Measurements from ENCODE around the gene SMIM38.
"Not testable (repeated sequence)": the region's sequence is repeated elsewhere in the genome, so short reads cannot be mapped to it uniquely, and the experiment has no call there.

The SMIM38 gene

DNA sequence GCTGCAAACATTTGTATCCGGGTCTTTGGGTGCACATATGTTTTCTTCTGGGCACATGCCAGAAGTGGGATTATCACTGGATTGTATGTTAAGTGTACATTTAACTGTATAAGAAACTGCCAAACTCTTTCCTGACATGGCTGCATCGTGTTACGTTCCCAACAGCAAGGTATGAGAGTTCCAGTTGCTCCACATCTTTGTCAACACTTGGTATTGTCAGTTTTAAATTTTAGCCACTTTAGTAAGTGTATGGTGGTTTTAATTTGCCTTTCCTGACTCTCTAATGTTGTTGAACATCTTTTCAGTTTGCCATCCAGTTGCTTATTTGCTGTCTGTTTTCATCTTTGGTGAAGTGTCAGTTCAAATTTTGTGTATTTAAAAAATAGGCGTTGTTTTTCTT lies 22.5 kb upstream of the SMIM38 start:
- TF ChIP-seq, protein P1, sequence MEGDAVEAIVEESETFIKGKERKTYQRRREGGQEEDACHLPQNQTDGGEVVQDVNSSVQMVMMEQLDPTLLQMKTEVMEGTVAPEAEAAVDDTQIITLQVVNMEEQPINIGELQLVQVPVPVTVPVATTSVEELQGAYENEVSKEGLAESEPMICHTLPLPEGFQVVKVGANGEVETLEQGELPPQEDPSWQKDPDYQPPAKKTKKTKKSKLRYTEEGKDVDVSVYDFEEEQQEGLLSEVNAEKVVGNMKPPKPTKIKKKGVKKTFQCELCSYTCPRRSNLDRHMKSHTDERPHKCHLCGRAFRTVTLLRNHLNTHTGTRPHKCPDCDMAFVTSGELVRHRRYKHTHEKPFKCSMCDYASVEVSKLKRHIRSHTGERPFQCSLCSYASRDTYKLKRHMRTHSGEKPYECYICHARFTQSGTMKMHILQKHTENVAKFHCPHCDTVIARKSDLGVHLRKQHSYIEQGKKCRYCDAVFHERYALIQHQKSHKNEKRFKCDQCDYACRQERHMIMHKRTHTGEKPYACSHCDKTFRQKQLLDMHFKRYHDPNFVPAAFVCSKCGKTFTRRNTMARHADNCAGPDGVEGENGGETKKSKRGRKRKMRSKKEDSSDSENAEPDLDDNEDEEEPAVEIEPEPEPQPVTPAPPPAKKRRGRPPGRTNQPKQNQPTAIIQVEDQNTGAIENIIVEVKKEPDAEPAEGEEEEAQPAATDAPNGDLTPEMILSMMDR (IDR thresholded peaks at IDR 0.05; ENCODE audit: insufficient read depth, missing control alignments), result no peak
- DNase-seq (ENCODE audit: insufficient read length, low spot score), result no peak
- FAIRE-seq, result no peak

DNA sequence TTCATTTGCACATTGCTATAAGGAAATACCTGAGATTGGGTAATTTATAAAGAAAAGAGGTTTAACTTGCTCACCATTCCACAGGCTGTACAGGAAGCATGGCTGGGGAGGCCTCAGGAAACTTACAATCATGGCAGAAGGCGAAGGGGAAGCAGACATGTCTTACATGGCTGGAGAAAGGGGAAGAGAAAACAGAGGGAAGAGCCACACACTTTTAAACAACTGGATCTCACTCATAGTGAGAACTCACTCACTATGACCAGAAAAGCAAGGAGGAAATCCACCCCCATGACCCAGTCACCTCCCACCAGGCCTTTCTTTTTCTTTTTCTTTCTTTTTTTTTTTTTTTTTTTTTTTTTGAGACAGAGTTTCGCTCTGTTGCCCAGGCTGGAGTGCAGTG lies 21.6 kb upstream of the SMIM38 start:
- FAIRE-seq; DNase-seq (ENCODE audit: insufficient read length, low spot score): not testable (repeated sequence)

DNA sequence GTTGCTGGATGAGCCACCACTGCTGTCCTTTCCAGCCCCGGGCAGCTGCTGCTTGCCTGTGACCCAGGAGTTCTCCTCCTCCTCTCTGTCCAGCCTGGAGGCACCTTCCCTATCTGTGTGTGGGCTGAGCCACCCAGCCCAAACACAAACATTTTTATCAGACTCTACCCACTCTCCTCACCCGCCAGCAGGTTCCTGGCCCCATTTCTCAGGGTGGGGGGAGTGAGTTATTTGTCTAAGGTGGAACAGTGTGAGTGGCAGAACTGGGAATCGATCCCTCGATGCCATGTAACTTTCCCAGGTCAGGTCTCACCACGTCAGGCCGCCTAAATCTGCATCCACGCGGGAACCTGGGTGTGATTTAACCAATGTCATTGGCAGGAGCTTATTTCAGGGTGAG lies 20.8 kb upstream of the SMIM38 start:
- DNase-seq (ENCODE audit: insufficient read length, low spot score) (no peak), FAIRE-seq (no peak)
- TF ChIP-seq, protein P1 (IDR thresholded peaks at IDR 0.05; ENCODE audit: insufficient read depth, missing control alignments), result no peak

DNA sequence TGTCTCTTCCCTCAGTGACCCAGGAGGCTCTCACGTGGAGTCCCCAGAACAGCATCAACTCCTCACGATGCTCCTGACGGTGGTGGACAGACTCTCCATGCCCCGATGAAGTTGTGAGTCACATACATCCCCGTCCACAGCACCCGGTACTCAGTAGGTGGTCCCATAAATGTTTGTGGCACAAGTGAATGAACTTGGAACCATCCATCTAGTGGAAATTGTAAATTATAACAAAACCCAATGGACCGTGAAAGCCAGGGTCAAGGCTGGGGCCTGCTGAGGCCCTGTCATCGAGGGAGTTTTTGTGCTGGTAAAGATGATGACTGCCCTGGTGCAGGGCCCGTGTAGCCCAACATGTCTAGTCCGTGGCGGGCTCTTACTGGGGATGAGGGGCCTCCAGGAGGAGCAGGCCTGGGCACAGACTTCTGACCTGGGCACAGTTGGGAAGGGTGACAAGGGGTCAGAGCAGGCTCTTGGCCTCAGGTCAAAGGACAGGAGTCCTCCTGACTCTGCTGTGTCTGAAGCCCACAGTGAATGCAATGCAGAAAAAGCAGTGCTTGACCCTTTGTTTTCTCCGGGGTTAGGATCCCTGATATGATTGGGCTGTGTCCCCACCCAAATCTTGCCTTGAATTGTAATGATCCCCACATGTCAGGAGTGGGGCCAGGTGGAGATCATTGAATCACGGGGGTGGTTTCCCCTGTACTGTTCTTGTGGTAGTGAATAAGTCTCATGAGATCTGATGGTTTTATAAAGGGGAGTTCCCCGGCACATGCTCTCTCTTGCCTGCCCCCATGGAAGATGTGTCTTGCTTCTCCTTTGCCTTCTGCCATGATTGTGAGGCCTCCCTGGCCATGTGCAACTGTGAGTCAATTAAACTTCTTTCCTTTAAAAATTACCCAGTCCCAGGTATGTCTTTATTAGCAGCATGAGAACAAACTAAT lies 20.0 kb upstream of the SMIM38 start:
- no peak for DNase-seq (ENCODE audit: insufficient read length, low spot score)
- FAIRE-seq, result no peak
- TF ChIP-seq, protein P1 (IDR thresholded peaks at IDR 0.05; ENCODE audit: insufficient read depth, missing control alignments), result no peak

DNA sequence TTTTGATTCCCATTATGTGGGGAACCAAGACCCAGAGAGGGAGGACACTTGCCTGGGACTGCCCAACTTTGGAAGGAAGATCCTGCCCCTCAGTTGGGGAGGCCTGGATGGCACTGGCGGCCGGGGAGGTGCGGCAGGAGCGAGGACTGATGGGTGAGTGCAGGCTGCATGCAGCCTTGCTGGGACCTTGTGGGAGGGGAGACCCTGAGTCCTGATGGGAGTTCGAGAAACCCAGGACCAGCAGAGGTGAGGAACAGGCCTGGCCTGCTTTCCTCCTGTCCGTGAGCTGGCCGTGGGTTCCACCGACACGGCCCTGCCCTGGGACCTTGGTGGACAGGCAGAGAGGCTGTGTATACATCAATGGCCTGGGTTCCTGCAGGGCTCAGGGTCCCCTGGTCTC lies 19.3 kb upstream of the SMIM38 start:
- TF ChIP-seq, protein P1 (IDR thresholded peaks at IDR 0.05; ENCODE audit: insufficient read depth, missing control alignments), result no peak
- FAIRE-seq (no peak), DNase-seq (ENCODE audit: insufficient read length, low spot score) (no peak)

DNA sequence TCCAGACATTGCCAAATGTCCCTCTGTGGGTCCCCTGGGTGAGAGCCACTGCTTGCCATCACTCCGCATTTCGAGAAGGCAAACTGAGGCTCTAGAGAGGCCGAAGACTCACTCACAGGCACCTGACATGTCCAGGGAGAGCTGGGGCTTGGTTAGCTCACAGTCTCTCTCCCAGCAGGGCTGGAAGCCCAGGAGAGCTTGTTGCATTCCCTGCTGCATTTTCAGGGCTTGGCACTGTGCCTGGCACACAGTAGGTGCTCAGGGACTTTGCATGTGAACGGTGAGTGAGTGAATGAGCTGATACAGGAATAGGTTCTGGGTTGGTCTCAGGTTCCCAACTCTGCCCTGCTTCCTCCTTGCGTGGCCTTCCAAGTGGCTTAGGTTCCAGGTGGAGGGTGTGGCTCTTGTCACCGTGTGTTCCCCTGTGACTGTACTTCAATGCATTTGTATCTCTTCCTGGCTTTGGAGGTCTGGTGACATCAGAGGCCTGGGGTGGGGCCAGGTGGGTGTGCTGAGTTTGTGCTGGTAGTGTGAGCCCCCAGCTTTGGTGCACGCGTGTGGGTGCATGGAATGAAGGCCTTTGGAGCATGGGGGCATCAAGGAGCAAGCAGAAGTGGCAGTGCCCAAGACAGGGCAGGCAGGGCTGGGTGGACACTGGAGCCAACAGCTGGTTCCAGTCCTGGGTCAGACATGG lies 18.4 kb upstream of the SMIM38 start:
- TF ChIP-seq, protein P1 (IDR thresholded peaks at IDR 0.05; ENCODE audit: insufficient read depth, missing control alignments), result no peak
- DNase-seq (ENCODE audit: insufficient read length, low spot score), result no peak
- no peak for FAIRE-seq

DNA sequence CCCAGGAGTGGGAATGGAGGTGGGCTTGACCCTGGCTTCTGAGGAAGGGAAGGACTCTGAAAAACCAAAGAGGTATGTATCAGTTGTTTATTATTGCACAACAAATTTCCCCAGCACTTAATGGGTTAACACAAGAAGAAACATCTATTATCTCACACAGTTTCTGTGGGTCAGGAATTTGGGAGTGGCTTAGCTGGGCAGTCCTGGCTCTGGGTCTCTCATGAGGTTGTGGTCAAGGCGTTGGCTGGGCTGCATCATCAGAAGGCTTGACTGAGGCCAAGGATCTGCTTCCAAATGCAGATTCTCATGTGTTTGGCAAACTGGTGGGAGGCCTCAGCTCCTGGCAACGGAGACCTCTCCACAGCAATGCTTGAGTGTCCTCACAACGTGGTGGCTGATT lies 17.5 kb upstream of the SMIM38 start:
- DNase-seq (ENCODE audit: insufficient read length, low spot score) (no peak), FAIRE-seq (no peak)
- TF ChIP-seq, protein P1 (IDR thresholded peaks at IDR 0.05; ENCODE audit: insufficient read depth, missing control alignments), result no peak

DNA sequence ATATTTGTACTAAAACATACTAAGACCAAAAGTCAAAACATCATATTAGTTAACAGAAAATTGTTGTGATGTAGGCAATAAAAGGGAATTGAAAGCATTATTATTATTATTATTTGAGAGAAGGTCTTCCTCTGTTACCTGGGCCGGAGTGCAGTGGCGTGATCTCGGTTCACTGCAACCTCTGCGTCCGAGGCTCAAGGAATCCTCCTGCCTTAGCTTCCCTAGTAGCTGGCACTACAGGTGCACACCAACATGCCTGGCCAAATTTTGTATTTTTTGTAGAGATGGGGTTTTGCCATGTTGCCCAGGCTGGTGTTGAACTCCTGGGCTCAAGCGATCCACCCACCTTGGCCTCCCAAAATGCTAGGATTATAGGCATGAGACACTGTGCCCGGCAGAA lies 15.6 kb upstream of the SMIM38 start:
- FAIRE-seq; DNase-seq (ENCODE audit: insufficient read length, low spot score): not testable (repeated sequence)
